Right lung (tissue), 10 donors: Measurements from ENCODE around the gene CLCNKA. TPM values are rescaled to one million over a fixed set of nuclear protein-coding genes. Genes with fewer than 3 reads are reported as not detected.
A peak's percentile ranks its signal among the peaks of the same experiment; 100 is the strongest.
"Not testable (repeated sequence)": the region's sequence is repeated elsewhere in the genome, so short reads cannot be mapped to it uniquely, and the experiment has no call there.

Experiments
- DNase-seq, 2 donors: peaks; one replicate each; pipeline ENCODE4 v3.0.0-alpha.2; 2013
- long read RNA-seq, 8 donors: transcript quantifications; one replicate each; lab custom pipeline, GENCODE V29; 2026
- polyA plus RNA-seq, 5 donors: library from polyadenylated mRNA; unstranded; fragments of 120-200 nt; gene quantifications; one replicate each; pipeline versions ENCODE4 v1.2.1 to v1.2.3, GENCODE V29; 2013; ENCODE audit warnings: inconsistent platforms in 1 of 5, low replicate concordance in 1 of 5; ENCODE audit not compliant: insufficient read length in 5 of 5, insufficient read depth in 1 of 5

CLCNKA gene
- 1 to 10 TPM in 2 of 5 donors, under 1 TPM in 3; 0.54 to 1.1 (median 0.88) TPM for polyA plus RNA-seq
- long read RNA-seq, donor 1, result 0 reads
- long read RNA-seq, donor 2, result 0 reads
- long read RNA-seq, donor 3, result 0 reads
- long read RNA-seq, donor 4, result 0 reads
- long read RNA-seq, donor 5, result 0 reads
- long read RNA-seq, donor 6, result 0 reads
- long read RNA-seq, donor 7, result 0 reads
- long read RNA-seq, donor 8, result 0 reads

DNA sequence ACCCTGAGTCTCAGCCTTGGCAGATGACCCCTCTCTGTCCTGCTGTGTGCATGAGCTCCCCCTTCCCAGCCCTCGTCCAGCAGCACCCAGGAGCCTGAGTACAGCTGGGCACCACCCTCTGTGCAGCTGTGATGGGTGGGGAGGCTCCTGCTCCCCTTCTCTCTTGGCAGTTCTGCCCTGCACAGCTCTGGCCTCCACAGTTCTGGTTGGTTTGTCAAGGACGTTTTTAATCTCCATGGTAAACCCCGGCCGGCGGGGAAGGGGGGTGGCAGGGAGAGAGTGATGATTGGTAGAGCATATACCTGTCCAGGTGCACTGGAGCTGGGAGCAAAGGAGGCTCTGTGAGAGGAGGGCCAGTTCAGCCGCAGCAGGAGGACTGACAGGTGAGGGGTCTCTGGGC, at the start of gene CLCNKA:
TSS of gene CLCNKA (plus strand) at position 356 of the 400 bp plus-strand sequence. CDS start 584 bp downstream, outside the sequence.
- DNase-seq, result no peak

DNA sequence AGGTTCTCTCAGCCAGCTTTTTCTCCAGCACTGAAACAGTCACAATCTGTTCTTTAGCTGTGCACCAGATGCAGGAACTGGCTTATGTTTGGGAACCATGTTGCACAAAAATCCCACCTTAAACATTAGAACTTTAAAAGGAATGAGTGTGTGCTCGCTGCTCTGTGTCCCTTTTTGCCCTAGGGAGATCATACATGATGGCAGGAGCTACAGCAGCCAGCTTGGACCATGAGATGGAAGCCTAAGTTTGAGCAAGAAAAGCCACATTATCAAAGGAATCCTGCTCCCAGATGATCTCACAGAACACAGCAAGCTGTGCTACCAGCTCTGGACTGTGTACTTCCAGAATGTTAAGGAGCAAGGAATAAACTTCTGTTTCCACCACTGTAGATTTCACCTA, 49.4 kb upstream of the CLCNKA start:
- no peak for DNase-seq

DNA sequence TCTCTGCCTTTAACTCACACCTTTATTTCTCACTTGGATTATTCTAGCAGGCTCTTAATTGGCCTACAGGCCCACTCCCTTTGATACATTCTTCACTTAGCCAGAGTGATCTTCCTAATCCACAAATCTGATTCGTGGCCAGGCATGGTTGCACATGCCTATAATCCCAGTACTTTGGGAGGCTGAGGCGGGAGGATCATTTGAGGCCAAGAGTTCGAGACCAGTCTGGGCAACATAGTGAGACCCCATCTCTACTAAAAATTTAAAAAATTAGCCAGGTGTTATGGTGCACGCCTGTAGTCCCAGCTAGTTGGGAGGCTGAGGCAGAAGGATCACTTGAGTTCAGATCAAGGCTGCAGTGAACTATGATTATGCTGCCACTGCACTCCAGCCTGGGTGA, 48.1 kb upstream of the CLCNKA start:
- no peak for DNase-seq

DNA sequence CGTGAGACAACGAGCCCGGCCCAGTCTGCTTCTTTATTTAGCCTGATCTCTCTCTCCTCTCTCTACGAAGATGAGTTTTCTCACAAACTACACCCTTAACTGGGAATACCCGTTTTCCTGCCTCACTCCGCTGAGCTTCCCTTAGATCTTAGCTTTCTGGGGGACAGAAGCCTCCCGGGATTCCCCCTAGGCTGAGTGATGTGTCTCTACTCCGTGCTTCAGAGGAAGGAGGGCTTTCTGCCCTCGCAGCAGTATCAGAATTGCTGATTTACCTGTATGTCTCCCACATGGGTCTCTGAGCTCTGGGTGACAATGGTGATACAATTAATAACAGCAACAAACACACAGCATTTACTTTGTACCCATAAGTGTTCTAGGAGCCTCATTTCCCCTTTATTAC, 47.0 kb upstream of the CLCNKA start:
- DNase-seq, result no peak

DNA sequence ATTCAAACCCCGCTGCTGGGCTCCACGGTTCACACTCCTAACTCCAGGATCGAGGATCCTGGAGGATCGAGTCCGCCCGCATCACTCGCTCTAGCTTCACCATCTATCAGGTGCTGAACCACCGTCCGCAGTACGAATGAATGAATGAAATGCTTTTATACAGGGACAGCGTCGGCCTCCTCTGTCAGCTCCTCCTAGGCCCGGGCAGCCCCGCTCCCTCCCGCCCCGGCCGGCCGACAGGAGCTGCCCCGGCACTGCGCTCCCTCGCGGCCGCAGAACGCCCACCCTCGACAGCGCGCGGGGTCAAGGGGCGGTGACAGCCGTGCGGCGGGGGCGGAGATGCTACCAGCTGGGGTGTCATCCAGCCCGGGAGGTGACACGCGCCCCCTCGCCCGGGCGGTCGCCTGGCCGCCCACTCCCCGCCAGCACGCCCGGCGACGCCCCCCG, 46.5 kb upstream of the CLCNKA start:
- peak; percentile 28 to 30 for DNase-seq

DNA sequence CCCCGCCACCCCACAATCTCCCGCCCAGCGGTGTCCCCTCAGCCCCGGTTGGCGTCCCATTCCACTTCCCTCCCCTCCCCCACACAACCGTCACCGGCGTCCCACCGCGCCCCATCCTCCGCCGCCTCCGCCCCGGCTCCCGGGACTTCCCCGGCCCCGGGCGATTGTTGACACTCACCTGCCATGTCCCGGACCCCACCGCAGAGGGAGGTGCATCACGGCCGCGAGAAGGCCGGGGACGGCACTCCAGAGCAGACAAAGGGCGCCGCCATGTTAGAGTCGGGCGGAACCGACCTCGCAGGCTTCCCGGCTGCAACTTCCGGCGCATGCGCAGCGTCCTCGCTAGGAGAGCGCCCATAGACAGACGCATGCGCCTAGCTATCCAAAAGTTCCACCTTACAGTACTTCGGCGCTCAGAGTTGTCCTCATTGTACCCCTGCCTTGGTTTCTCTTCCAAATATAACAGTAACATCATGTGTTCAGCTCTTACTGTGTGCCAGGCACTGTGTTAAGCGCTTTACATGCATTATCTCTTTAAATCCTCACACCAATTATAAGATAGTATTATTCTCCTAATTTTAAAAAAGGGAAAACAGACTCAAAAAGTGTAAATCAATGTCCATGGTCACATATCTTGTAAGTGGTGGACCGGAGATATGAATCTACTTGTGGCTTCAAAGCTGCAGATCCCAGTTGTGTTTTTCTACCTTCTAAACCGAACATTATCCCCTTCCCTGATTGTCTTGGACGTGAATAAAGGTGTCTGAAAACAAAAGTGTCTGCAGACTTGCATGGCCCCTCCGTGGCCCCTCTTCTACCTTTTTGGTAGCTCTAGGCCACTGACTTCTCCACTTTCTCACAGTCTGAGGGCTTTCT, 45.8 kb upstream of the CLCNKA start, which contains the start of gene ZBTB17:
TSS of gene ZBTB17 (minus strand) at position 297 of the 876 bp plus-strand sequence. CDS start 27,606 bp downstream, outside the sequence.
- DNase-seq, result peak; percentile 90 to 91

DNA sequence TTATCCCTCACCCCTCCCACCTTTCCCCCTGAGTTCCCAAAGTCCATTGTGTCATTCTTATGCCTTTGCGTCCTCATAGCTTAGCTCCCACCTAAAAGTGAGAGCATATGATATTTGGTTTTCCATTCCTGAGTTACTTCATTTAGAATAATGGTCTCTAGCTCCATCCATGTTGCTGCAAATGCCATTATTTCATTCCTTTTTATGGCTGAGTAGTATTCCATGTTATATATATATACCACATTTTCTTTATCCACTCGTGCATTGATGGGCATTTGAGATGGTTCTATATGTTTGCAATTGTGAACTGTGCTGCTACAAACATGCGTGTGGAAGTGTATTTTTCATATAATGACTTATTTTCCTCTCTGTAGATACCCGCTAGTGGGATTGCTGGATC, 43.9 kb upstream of the CLCNKA start:
- DNase-seq, result not testable (repeated sequence)

DNA sequence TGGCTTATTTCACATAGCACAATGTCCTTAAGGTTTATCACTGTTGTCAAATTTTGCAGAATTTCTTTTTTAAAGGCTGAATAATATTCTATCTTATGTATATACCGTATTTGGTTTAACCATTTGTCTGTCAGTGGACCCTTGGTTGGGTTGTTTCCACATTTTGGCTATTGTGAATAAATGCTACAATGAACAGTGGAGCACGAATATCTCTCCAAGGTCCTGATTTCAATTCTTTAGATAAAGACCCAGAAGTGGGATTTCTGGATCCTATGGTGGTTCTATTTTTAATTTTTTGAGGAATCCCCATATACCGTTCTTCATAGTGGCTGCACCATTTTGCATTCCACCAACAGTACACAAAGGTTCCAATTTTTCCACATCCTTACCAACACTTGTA, 40.2 kb upstream of the CLCNKA start:
- no peak for DNase-seq

DNA sequence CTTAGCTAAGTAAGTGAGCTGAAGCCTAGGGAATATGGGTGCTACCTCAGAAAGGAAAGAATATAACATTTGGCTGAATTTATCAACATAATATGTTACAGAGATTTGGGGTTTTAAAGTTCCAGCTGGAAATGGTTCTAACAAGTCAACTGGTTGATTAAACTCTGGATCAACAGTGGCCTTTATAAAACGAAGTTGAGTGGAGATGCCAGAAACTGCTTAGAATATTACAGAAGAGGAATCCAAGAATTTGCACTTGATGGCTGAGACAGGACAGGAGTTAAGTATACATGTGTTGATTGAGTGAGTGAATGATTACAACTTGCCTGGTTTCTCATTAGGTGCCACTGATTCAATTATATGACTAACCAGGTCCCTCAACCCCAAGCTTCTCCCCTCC, 38.6 kb upstream of the CLCNKA start:
- DNase-seq, result no peak

DNA sequence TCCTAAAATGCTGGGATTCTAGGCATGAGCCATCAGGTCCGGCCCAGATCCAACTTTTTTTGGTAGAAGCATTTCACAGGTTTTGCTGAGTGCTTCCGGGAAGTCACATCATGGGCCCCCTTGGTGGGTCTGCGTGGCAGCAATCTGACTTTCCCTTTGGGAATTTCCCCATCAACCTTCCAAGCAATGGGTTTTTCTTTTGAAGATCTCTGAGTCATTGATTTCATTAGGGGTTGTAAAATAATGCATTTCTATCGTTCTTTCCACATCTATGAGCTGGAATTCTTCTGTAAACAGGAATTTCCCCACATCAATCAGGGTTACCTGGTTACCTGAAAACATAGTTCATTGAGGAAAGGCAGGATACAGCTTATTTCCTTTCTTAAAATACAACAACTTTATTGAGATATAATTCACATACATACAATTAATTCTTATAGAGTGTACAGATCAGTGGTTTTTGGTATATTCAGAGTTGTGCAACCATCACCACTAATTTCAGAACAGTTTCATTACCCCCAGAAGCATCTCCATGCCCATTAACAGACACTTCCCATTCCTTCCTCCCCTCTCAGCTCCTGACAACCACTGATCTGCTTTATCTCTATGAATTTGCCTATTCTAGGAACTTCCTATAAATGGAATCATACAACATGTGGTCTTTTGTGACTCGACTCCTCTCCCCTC, 36.1 kb upstream of the CLCNKA start:
- no peak for DNase-seq

DNA sequence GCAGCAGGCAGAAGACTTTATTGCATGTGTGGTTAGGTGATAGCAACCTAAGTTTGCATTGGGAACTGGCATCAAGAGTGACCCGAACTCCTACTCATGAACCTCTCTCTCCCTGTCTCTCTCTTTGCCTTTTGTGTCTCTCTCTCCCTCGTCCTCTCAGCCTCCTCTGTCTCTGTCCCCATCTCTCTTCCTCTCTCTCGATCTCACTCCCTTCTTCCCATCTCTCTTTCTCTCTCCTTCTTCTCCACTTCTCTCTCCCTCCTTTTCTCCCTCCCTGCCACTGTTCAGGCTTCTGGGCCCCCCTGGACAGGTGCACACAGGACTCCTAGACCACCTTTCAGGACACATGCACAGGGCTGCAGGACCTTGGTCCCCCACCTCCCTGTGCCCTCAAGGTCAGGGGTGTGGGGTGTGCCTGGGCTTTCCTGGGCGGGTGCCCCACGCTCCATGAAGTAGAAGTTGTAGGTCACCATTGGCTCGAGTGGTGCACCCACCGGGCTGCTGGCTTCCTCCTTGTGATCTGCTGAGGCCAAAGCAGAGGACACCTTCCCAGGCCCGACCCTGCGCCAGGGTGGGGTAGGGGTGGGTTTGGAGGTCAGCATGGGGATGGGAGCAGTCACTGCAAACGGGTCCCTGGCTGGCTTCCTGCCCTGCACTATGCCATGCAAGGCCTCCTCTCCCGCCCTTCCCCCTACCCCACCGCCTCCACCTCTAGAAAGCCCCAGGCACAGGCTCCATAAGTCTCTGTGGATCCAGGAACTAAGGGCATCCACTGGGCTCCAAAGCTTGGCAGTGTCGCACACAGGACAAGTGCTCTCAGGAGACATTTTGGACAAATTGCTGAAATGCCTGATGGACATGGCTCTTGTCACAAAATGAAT, 32.7 kb upstream of the CLCNKA start:
- DNase-seq, result no peak

DNA sequence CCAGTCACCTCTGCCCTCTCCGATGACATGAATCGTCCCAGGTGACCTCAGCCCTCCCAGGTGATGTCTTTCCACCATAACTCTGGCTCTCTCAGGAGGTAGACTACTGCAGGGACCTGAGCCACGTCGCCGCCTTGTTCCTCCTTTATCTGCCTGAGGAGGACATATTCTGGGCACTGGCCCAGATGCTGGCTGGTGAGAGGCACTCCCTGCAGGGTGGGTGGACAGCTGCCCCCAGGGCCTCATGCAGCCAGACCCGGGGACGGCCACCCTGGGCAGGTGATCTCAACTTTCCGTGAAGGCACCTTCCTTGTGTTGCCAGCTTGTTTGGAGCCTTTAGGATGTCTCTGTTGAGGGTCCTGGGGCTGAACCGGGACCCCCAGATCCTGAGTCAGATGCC, 32.1 kb upstream of the CLCNKA start:
- no peak for DNase-seq

DNA sequence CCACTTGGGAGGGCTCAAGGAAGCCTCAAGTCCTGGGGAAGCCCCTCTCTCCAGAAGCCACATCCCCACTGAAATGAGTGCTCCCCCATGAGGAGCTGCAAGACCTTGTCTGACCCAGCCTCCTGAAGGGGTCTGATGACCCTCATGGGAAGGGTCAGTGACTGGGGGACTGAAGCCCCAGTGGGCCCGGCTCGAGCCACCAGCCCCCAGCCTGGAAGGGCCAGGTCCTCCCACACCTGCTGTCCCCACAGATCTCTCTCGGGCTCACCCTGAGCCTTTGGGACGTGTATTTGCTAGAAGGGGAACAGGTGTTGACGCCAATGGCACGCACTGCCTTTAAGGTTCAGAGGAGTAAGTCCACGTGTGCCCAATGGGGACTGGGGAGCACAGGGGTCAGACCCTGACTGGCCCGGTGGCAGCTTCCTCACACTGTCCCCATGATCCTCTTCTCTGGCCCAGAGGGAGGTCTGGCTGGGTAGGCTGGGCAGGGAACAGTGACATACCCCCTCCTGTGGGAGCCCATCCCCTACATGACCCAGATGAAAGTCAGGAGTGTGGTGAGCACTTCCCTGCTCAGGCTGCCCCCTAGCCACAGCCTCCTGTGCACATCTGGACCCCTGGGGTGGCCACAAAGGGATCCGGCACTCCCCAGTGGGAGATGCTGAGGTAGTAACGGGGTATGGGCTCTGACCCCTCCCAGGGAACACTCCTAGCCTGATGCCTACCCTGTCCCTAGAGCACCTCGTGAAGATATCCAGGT, 30.2 kb upstream of the CLCNKA start:
- no peak for DNase-seq

DNA sequence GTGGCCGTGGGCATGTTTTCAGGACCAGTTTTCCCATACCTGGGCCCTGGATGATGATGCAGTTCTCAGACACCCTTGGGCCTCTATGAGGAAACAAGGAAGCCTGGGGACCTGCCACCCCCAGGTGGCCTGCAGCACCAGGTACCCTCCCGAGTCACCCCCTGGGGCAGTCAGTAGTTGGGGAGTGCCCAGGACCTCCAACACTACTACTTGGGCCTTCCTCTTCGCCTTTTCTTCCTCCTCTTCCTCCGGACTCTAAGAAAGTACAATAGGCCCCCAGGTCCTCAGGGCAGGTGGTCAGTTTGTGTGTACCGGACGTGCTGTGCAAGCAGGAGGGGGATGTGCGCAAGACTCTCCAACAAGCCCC, 29.7 kb upstream of the CLCNKA start:
- DNase-seq, result no peak

DNA sequence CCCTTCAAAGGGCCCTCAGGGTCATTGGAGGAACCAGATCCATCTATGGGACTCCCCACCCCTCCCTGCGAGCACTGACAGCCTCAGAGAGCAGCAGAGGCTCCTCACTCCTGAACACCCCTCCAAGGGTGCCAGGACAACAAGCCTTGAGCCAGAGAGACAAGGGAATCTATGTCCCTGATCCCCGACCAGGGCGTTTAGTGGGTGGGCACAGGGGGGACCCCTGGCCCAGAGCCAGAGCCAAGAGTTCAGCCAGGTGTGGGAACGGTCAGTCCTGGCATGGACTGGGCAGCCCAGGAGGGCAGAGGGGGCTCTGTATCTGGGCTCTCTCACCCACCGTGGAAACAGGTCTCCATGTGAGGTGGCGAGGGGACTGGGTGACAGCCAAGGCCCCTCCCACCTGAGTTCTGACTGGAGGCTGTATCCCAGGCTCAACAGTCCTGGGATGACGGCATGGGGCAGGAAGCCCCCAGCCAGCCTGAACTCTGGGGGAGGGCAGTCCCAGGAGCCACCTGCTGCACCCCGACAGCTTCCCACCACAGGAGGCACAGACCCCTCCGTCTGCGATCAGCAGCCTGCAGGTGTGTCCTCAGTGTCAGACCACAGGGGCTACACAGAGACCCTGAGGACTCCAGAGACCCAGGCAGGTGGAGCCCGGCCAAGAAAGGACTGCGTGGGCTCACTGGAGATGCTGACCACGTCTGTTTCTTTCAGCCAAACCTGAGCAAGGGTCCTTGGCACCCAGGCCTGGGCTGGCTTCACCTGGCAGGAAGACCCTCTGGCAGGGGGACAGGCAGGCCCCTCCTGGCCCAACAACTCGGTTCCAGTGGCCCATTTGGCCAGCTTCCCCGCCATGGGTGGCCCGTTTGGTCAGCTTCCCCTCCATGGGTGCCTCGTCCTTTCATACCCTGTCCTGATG, 29.0 kb upstream of the CLCNKA start:
- no peak for DNase-seq

DNA sequence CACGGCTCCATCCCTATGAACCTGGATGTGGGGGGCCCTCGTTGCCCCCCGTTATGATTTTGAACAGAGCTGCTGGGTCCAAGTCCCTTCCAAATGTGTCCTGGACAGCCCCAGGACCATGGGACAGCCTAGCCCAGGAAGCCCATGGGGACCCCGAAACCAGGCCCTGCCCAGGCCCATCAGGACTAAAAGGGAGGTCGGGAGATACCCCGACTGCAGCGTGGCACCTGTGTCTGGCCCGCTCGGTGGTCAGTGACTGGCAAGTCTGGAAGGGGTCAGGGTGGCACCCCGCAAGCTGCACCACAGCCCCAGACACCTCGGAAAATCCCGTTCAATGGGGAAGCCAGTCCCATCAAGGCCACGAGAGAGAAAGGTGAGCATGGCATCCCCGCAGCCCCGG, 28.2 kb upstream of the CLCNKA start:
- DNase-seq, result no peak

DNA sequence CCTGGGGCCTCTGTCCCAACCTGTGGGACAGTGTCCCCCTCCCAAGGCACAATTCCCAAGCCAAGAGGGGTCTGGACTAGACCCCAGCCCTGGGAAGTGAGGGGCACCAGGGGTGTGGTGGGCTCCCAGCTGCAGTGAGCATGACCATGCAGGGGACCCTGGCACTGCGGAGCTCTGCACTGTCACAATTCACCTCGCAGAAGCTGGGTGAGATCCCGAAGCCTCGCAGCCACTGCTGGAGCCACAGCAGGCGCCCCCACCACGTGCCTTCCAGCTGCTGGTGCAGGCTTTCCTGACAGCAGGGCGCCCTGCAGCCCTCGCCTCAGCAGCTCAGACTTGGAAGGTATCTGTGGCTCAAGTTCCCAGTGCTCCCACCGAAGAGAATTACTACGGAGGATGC, 27.8 kb upstream of the CLCNKA start:
- no peak for DNase-seq

DNA sequence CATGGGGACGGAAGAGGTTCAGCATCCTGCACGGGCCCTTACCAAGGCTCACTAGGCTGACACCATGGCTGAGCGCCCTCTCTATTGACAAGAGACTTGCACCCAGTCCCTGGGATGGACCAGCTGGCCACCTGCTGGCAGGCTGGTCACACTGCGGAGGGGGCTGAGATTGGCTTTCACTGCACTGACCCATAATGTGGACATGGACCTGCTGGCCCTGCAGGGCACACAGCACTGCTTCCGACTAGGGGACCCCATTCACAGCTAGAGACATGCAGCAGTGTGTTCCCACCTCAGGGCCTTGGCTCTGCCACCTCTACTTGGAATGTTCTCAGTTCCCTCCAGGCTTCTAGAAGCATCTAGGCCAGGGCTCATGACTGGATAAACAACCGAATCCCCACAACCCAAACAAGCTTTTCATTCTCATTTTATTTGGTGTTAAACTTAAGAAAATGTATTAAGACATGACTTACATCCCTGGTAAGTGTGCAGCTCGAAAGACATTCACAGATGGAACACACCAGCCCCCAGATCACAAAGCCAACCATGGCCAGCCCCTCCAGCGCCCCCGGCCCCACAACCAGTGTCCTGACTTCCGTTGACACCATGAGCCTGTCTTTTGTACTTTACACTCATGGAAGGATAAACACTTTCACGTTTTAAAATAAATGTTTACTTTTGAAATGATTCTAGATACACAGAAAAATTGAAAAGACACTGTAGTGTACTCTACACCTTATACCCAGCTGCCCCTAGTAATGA, 27.1 kb upstream of the CLCNKA start:
- peak in 1 of 2 donors; percentile 28 for DNase-seq

DNA sequence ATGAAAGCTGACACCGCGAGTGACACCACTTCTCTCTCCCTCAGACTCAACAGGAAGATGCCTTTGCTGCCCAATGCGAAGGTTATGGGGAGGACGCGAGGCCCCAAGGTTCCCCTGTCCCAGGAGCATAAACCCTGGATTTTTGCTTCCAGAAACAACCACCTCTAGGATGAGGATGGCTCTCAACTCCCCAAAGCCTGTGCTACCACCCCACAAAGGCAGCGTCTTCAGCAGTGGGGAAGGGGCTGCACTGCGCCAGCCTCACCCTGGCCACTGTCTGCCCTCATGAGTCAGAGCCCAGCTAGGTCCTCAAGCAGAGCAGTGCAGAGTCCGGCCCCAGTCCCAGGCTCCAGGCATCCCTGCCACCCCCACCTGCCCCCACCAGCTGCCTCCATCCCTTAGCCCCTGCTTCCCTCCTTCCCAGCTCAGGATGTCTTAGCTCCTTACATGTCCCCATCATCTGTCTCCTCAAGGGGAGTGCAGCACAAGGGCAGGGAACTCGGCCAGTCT, 24.7 kb upstream of the CLCNKA start:
- DNase-seq, result no peak
